Adrenal gland (tissue), 5 donors: ENCODE results near the gene AKT3.

Experiments used
- POLR2A ChIP-seq, 2 donors: fragments of 450-650 bp; IDR thresholded peaks; one replicate each; pipeline ENCODE4 v1.6.1; 2017; ENCODE audit warnings: antibody characterized with exemption in 2 of 2, mild to moderate bottlenecking in 2 of 2, moderate library complexity in 1 of 2
- TF ChIP-seq, protein P1 (sequence below), 6 experiments: fragments of 450-650 bp in 4 of 6; fragments of 200-600 bp in 2 of 6; sonication (generic) in 1 of 6; IDR thresholded peaks; 1 replicate in 5 of 6; 2 replicates in 1 of 6; pipeline versions ENCODE4 v1.5.1 to v1.8.0; 2016 to 2021; ENCODE audit warnings: antibody characterized with exemption in 6 of 6, mild to moderate bottlenecking in 2 of 6, moderate library complexity in 1 of 6
- donor health status: DM: no; HTN: no; CAD: no.

- TF ChIP-seq, protein P1, sequence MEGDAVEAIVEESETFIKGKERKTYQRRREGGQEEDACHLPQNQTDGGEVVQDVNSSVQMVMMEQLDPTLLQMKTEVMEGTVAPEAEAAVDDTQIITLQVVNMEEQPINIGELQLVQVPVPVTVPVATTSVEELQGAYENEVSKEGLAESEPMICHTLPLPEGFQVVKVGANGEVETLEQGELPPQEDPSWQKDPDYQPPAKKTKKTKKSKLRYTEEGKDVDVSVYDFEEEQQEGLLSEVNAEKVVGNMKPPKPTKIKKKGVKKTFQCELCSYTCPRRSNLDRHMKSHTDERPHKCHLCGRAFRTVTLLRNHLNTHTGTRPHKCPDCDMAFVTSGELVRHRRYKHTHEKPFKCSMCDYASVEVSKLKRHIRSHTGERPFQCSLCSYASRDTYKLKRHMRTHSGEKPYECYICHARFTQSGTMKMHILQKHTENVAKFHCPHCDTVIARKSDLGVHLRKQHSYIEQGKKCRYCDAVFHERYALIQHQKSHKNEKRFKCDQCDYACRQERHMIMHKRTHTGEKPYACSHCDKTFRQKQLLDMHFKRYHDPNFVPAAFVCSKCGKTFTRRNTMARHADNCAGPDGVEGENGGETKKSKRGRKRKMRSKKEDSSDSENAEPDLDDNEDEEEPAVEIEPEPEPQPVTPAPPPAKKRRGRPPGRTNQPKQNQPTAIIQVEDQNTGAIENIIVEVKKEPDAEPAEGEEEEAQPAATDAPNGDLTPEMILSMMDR (IDR thresholded peaks at IDR 0.05), result no peak
- no peak for TF ChIP-seq POLR2A (IDR thresholded peaks at IDR 0.05)
Observed at GRCh38 chr1:243513726-243514491, 336.1 kb downstream of the AKT3 start.
